Mammary epithelial cell (primary cell): ENCODE measurements around the gene C1orf198.

Experiments used
- CTCF ChIP-seq, 2 donors: IDR thresholded peaks in 1 of 2; conservative IDR thresholded peaks in 1 of 2; 2 replicates each; pipeline ENCODE4 v1.5.1; 2011 to 2012; ENCODE audit warnings: inconsistent platforms in 2 of 2, low read length in 2 of 2, mild to moderate bottlenecking in 2 of 2, control low read depth in 1 of 2, low read depth in 1 of 2; ENCODE audit not compliant: insufficient read depth in 1 of 2; ENCODE audit errors: extremely low read depth in 1 of 2
- EZH2 ChIP-seq: IDR thresholded peaks from 2 replicates; pipeline ENCODE4 v1.6.1; 2012; ENCODE audit warnings: low read length, inconsistent platforms, borderline replicate concordance

- TF ChIP-seq CTCF (conservative IDR thresholded peaks at IDR 0.05 in 1 of 2, IDR thresholded peaks at IDR 0.05 in 1 of 2; ENCODE audit: extremely low read depth in 1 of 2, insufficient read depth in 1 of 2, low read depth in 1 of 2, low read length in 2 of 2) (no peak), EZH2 (no peak)
These were observed 71.7 kb downstream of the C1orf198 start for GRCh38 chr1:230796626-230797025.
